Stimulated activated CD4-positive, alpha-beta T cell treated with anti-CD3 and anti-CD28 coated beads, Interleukin-12 subunit alpha, Interleukin-12 subunit beta, amount 100 ng/mL, for 48 hours (primary cell): ENCODE measurements around the gene CCDC74A.
"Not testable (repeated sequence)": the region's sequence is repeated elsewhere in the genome, so short reads cannot be mapped to it uniquely, and the experiment has no call there.

Experiments
- DNase-seq, 3 donors: peaks; one replicate each; pipeline ENCODE4 v3.0.0-alpha.2; 2020; ENCODE audit warnings: low read depth in 2 of 3, low spot score in 1 of 3

Gene CCDC74A

GRCh38 chr2:131556998-131557397, 29.3 kb downstream of the CCDC74A start:
- DNase-seq, result no peak

- DNase-seq, result no peak
Observed at GRCh38 chr2:131557558-131558321, 30.1 kb downstream of the CCDC74A start.

GRCh38 chr2:131566371-131566770, 38.7 kb downstream of the CCDC74A start:
- no peak for DNase-seq

GRCh38 chr2:131567891-131568290, 40.2 kb downstream of the CCDC74A start:
- no peak for DNase-seq

GRCh38 chr2:131568401-131568800, 40.7 kb downstream of the CCDC74A start:
- not testable (repeated sequence) for DNase-seq

- no peak for DNase-seq
Observed at GRCh38 chr2:131572175-131572574, 44.5 kb downstream of the CCDC74A start.

- DNase-seq, result no peak
Observed at GRCh38 chr2:131577812-131578211, 50.1 kb downstream of the CCDC74A start.

- no peak for DNase-seq
Observed at GRCh38 chr2:131580187-131580586, 52.5 kb downstream of the CCDC74A start.
